Measurements from ENCODE around the gene AP1B1.

AP1B1 gene

DNA sequence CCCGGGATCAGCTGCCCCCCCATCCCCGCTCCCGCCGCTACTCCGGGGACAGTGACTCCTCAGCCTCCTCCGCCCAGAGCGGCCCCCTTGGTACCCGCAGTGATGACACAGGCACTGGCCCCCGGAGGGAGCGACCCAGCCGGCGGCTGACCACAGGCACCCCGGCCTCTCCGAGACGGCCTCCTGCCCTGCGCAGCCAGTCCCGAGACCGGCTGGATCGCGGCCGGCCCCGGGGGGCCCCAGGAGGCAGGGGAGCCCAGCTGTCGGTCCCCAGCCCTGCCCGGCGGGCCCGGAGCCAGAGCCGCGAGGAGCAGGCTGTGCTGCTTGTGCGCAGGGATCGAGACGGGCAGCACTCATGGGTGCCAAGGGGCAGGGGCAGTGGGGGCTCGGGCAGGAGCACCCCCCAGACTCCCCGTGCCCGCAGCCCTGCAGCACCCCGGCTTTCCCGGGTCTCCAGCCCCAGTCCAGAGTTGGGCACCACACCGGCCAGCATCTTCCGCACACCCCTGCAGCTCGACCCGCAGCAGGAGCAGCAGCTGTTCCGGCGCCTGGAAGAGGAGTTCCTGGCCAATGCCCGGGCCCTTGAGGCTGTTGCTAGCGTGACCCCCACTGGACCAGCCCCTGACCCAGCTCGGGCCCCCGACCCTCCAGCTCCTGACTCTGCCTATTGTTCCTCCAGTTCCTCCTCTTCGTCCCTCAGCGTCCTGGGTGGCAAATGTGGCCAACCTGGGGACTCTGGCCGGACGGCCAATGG is 76.7 kb downstream of the AP1B1 start:
- no peak for DNase-seq

DNA sequence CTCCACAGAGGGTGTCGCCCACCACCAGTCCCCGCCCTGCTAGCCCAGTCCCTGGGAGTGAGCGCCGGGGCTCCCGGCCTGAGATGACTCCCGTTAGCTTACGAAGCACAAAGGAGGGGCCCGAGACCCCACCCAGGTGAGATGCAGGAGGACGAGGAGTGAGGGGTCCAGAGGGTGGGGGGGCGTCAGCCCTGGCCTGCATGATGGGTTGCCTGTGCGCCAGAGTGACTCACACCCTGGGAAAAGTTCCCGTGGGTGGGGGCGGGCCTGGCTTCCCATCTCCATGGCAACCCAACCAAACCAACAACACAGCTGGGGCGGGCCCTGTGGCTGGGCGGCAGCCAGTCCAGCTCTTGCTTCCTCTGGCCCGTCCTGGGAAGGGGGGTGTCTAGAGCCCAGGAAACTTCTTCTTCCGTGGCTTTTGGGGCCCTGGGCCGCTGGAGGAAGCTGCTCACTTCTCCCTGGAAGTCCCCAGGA is 77.5 kb downstream of the AP1B1 start:
- DNase-seq, result peak; percentile 74 to 86

DNA sequence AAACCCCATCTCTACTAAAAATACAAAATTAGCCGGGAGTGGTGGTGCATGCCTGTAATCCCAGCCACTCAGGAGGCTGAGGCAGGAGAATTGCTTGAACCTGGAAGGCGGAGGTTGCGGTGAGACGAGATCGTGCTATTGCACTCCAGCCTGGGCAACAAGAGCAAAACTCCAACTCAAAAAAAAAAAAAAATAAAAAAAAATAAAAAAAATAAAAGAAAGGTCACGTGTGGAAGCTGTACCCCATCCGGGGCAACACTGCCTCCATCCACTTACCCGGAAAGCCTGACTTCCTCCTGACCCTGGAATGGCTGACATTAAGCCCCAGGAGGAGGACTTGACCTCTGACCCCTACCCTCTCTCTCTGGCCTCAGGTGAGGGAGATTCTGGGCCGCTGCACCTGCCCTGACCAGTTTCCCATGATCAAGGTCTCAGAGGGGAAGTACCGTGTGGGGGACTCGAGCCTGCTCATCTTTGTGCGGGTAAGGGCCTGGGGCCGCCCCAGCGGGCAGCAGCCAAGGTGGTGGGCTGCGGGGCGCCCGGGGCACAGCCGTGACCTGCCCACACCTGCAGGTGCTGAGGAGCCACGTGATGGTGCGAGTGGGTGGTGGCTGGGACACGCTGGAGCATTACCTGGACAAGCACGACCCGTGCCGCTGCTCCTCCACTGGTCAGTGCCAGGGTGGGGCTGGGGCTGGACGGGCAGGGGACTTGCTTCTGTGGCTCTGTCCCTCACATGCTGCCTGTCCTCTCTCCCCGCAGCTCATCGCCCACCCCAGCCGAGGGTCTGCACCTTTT is 78.1 kb downstream of the AP1B1 start:
- DNase-seq, result no peak

DNA sequence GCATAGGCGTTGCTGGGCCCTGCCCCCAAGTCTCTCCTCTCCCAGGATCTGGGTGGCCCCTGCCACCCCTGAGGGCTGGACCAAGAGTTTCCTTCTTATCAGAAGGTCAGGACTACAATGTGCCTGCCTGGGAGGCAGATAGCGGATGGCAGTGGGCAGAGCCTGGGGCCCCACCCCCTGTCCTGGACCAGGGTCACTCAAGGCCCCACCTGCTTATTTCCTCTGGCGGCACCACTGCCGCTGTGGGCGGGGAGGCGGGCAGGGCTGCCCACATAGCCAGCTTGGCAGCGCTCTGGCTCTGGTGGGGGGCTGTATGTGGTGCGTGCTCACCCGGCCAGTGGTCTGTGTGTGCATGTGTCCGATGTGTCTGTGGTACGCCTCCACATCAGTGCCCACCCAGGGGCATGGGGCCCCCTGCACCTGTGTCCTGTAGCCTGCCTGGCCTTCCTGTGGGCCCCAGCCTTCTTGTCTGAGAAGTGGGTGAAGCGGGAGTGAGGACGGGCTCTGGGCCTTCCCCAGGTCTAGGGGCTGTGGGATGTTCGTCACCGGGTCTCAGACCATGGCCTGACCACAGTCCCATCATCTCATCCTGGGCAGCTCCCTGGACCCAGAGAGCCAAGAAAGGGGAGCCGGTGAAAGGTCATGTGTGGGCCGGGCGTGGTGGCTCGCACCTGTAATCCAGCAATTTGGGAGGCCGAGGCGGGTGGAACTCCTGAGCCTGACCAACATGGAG is 78.9 kb downstream of the AP1B1 start:
- DNase-seq, result peak; percentile 48 to 84

DNA sequence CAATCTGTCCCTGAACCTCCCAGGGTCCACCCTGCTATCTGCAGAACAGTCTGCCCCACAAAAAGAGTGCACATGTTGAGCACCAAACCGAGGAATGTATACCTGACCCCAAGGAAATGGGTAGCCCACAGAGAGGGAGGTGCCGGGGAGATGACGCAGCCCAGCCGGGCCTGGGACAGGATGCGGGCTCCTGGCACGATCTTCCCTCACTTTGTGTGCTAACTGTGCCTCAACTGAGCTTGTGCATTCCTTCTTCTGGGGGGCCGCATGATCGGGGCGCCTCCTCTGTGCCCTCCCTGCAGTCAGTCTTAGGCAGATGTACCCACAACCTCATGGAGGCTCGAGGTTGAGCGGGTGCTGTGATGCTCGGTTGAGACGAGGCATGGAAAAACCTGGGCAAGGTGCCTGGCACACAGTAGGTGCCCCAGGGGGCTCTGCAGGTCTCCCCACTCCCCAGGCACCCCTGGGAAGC is 79.5 kb downstream of the AP1B1 start:
- DNase-seq, result peak; percentile 27 to 66

DNA sequence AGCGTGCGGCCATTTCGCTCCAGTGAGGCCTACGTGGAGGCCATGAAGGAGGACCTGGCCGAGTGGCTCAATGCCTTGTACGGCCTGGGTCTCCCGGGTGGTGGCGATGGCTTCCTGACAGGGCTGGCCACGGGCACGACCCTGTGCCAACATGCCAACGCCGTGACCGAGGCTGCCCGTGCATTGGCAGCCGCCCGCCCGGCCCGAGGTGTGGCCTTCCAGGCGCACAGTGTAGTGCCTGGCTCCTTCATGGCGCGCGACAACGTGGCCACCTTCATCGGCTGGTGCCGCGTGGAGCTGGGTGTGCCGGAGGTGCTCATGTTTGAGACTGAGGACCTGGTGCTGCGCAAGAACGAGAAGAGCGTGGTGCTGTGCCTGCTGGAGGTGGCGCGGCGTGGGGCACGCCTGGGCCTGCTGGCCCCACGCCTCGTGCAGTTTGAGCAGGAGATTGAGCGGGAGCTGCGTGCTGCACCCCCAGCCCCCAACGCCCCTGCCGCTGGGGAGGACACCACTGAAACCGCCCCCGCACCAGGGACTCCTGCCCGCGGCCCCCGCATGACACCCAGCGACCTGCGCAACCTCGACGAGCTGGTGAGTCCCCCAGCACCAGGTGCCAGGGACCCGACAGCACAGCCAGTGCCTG is 80.1 kb downstream of the AP1B1 start:
- no peak for DNase-seq

DNA sequence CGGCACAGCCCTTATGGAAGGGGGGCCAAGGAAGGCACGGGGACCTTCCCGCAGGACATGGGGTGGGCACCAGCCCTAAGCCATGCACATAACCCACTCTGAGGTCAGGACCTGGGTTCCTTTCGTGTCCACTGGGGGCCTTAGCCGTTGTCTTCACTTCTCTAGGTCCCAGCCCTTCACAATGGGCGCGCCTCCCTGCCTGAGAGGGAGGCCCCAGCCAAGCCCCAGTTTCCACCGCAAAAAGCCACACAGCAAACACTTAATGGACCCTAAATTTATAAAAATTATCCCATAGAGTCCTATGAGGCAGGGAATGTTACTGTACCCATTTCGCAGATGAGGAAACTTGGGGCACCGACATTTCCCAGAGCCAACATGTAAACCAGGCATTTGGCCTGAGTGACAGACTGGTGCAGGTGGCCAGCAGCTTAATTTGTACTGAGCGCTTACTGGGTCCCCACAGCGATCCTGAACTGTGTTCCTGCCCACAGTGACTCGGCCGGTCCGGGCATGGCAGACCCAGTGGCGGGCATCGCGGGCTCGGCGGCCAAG is 80.7 kb downstream of the AP1B1 start:
- no peak for DNase-seq

DNA sequence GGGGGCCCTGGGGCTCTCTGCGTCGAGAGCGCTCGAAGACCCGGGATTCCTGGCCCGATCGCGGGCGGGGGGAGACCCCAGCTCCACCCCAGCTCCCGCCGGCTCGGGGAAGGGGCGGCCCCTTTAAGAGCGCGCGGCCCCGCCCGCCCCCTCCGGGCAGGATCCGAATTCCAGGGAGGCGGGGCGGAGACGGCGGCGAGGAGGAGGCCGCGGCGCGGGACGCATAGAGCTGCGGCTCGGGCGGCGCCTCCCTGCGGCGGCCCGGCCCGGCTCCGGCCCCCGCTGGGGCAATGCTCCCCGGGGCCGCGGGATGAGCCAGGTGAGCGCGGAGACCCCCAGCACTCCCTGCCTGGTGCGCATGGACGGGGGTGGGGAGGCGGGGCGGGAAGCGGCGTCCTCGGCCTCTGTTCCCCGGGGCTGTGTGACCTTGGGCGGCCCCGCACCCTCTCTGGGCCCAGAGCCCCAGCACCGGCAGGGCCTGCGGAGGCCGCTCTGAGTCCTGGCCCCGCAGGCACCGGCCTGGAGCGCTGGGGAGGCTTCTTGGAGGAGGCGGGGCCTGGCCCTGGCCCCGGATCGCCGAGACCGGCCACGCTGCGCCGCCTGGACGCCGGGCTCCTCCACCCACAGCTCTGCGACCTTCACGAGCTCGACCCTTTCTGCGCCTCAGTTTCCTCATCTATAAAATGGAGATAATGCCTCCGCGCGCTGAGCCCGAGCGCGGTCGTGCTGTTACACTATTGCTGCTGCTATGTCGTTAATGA is 81.4 kb downstream of the AP1B1 start:
- peak in 1 of 2 experiments; percentile 55 for DNase-seq

DNA sequence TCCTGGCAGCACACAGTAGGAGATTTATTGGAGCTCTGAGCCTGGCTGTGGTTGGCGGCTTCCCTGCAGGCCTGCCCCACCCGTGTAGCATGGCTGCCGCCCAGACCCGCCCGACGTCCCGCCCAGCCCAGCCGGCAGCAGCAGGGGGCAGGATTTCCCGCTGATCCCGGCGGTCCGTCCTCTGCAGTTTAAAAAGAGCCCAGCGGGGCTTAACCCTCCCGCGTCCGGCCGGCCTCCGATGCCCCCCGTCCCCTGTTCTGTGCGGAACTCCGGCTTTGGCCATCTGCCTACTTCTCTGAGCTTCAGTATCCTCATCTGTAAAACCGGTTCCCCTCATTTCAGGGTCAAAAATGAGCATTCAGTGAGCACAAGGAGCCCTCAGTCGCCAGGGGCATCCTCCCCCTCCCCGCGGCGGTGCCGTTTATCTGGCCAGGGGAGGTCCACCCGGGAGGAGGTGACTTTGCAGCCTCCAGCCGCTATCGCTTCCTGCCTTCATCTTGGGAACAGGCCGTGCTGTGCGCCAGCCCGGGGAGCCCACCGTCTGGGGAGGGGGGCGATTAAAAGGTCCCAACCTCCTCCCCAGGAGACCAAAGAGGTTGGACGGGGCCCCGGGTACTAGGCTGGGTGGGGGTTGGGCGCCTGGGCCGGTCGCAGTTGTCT is 82.1 kb downstream of the AP1B1 start, which contains the start of gene GAS2L1:
Gene GAS2L1, plus strand, starts transcription at position 476 of the 660 bp plus-strand sequence. CDS start 1,456 bp downstream, outside the sequence.
- peak; percentile 41 to 74 for DNase-seq

DNA sequence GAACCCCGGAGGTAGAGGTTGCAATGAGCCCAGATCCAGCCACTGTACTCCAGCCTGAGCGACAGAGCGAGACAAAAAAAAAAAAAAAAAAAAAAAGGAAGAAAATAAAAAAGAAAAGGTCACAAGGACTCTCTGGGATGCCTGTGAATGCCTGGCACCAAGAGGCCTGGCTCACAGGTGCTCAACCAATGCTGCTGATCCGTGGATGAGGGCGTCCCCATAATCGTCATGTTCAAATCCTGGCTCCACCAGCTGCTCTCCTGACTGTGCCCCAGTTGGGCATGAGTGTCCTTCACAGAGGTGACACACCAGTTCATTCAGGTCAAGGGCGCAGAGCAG is 82.6 kb downstream of the AP1B1 start:
- DNase-seq, result no peak

DNA sequence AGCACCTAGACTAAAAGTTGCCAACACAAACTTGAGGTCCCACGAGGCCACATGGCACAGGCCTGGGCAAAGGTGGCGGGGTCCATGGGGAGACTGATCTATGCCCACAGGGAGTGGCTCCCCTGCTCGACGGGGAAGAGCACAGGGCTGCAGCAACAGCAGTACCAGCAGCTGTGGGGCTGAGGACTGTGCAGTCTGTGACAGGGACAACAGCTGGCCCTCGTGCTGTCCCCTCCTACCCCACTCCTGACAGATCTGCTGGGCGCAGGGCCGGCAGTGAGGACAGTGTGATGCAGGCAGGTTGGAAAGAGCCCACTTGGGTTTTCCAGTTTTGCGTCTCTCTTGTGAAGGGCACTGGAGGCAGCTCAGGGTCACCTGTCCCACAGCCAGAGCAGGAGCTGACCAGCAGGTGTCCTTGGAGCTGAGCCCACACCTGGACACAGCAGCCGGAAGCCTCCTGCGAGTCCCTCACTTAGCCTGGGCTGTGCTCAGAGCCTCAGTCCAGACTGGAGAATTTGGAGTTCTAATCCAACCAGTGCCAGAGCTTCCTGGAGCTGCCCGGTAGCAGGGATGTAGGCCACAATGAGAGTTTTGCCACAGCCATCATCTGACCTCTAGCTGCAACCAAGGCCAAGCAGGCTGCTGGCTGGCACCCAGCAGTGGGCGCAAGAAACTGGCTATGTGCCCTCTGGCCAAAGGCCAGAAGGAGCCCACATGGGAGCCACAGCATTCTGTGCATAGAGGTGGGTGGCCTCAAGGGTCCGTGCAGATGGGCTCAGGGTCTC is 85.5 kb downstream of the AP1B1 start:
- no peak for DNase-seq

DNA sequence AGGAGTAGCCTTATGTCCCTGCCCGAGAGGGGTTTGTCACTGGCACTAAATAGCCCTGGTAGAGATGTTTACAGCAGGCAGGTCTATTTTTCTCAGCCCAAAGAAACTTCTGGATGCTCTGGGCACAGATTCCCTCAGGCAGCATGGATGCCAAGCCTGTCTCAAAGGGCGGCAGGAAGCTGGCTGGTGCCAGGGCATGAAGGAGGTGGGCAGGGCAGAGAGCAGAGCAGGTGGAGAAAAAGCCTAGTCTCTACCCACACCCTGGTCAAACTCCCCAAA is 86.0 kb downstream of the AP1B1 start:
- no peak for DNase-seq

DNA sequence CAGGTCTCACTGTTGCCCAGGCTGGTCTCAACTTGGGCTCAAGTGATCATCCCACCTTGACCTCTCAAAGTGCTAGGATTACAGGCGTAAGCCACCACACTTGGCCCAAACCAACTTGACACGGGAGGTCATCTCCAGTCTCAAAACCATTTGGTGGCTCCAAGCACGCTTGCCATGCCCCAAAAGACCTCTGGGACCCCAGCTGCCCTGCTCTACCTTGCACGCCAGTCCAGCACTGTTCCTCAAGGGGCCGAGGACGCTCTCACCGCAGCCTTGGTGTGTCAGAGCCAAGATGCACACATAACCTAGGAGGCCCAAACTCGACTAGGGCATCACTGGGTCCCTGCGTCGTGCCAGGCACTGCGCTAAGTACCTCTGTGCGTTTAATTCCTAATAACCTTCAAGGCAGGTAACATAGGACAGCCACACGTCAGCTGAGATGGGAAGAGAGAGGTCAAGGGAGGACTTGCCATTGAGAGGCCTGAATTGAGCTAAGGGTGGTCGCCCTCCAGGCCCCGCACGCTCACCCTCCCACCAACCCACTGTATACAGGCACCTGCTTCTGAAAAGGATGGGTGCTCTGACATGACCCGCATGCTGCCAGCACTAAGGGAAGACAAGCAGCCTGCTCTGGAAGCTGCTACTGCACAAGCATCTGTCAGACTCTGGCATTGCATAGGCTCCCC is 86.5 kb downstream of the AP1B1 start:
- DNase-seq, result no peak

DNA sequence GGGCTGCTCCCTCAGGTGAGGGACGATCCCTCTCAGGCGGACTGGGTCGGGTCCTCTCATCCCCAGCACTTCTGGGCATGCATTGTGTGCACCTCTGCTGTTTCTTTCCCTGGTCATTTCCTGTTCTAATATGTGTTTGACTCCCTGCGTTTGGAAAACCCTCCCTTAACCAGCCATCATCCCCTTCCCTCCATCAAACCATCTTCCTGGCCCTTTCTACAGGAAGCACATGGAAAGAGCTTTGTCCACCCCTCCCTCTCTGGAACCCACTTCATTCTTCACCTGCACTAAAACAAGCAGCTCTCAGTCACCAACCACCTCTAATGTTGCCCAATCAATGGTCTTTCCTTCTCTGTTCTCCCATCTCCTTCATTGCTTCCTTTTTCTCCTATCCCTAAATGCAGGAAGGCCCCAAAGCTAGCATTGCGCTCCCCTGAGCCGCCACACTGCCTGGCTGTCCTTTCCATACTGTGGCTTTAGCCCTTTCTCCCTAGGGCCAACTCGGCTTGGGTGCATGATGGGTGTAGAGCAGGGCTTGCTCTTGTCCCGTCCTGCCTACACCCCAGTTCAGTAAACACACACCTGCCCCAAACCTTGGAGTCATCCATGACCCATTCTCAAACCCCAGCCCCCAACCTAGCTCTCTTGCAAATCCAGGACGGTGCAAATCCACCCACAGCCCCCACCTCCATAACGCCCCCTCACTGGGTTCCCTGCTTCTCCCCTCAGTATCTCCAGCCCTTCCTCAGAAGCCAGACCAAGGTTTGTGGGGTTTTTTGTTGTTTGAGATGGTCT is 87.4 kb downstream of the AP1B1 start:
- DNase-seq, result no peak

DNA sequence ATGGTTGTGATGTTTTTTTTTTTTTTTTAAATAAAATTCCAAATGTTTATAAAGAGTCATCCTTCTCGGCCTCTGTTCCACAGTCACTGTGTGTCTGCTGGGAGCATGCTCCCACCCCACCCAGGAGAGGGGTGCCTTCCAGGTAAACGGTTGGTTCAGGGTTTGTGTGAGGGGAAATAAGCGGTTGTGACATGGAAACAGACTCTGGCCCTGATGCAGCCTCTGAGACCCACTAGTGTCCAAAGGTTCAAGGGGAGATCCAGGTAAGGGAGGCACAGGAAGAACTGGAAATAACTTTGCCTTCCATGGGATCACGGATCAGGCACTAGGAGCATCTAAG is 87.9 kb downstream of the AP1B1 start:
- no peak for DNase-seq

DNA sequence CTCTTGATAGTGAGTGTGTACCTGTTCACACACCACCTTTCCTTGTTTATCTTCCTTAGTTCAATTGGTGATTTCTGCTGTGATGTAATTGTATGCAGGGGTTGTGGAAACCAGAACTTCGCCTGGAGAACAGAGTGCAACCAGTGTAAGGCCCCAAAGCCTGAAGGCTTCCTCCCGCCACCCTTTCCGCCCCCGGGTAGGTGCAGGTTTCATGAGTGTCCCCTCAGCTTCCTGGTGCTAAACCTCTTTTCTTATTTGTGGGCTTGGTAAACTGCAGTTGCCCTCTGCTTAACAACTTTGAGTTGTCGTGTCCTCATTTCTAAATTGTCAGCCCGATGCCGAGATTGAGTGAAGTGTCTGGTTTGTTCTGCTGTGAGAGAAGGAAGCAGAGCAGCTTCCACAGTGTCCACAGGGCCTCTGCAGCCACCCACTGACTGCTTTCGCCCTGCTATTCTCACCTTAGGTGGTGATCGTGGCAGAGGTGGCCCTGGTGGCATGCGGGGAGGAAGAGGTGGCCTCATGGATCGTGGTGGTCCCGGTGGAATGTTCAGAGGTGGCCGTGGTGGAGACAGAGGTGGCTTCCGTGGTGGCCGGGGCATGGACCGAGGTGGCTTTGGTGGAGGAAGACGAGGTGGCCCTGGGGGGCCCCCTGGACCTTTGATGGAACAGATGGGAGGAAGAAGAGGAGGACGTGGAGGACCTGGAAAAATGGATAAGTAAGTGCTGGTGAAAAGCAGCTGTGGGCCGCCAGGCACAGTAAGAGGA is 89.1 kb downstream of the AP1B1 start:
- DNase-seq, result no peak

DNA sequence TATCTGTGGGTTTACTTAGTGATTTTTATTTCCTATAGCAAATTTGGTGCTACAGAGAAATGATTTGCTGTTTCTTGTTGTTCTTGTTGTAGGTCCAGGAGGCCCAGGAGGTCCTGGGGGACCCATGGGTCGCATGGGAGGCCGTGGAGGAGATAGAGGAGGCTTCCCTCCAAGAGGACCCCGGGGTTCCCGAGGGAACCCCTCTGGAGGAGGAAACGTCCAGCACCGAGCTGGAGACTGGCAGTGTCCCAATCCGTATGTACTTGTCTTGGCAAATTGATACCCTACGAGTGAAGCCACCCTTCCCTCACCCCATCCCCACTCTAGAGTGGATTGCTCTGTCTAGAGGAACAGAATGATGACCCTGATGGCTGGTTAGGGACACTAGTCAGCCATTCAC is 89.7 kb downstream of the AP1B1 start:
- DNase-seq, result no peak

DNA sequence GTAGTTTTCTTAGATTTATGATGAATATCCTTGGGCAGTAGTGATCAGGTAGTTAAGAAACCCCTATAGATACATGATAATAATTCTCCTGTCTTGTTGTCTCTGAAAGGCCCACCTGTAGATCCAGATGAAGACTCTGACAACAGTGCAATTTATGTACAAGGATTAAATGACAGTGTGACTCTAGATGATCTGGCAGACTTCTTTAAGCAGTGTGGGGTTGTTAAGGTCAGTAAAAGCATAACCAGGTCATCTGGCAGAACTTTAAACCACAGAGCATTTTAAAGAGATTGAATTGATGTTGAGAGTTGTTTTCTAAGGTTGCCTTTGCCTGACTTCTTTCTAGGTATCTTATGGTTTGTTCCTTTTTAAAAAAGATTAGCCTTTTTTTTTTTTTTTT is 96.0 kb downstream of the AP1B1 start:
- DNase-seq, result no peak

Data from SW 1271 (cell line).